ENCODE measurements around the gene EBF3. TPM values are rescaled to one million over a fixed set of nuclear protein-coding genes. Genes with fewer than 3 reads are reported as not detected.

EBF3 gene
- total RNA-seq, 1 donor, result 31.8 TPM

DNA sequence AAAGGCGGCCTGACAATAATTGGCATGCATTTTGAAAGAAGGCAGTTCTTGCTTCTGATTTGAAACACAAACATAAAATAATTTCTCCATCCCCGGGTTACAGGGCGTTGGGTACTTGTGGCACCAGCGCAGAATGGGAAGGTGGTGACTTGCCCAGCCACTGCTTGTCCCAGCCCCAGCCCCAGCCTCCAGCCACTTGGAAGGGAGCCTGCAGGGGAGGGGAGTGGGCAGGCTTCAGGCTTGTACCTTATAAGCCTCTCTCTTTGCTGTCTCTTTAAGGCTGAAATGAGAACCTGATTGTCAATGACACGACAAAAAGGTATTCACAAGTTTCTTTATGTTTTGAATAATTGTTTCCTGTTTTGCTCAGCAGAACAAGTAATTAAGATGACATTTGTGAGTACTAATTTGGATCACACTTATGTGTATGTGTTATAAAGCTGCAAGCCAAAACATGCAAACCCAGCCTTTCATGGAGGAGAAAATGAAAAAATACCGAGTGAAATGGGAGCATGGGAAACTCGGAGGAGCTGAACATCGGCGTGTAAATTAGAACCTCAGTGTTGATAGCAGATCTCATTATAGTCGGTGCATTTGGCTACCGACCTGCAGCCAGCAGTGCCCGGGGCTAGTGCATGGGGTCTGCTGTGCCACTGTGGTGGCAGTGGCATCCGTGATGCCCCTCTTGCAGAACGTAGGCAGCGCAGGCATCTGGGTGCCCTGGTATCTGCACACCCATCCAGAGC lies 129.9 kb downstream of the EBF3 start:
- Histone ChIP-seq H2AFZ (ENCODE audit: low read length) (no peak overlapping the region), H3K27ac (ENCODE audit: low read depth, low read length) (no peak overlapping the region), H4K20me1 (ENCODE audit: insufficient read depth, low read length) (no peaks in the 10 kb centered on the region), H3K79me2 (ENCODE audit: insufficient read depth, low read length) (no peaks in the 10 kb centered on the region), H3K36me3 (ENCODE audit: insufficient read depth, low read length) (peaks cover 17% of the 10 kb centered on the region), H3K4me1 (ENCODE audit: insufficient read depth, low read length) (no peaks in the 10 kb centered on the region), H3K9me3 (ENCODE audit: low read depth, low read length) (no peaks in the 10 kb centered on the region), H3K4me3 (ENCODE audit: insufficient read depth, low read length) (no peak overlapping the region), H3K27me3 (ENCODE audit: insufficient read depth, low read length) (no peaks in the 10 kb centered on the region), H3K4me2 (ENCODE audit: insufficient read depth, low read length) (no peak overlapping the region)
- TF ChIP-seq, protein P1, sequence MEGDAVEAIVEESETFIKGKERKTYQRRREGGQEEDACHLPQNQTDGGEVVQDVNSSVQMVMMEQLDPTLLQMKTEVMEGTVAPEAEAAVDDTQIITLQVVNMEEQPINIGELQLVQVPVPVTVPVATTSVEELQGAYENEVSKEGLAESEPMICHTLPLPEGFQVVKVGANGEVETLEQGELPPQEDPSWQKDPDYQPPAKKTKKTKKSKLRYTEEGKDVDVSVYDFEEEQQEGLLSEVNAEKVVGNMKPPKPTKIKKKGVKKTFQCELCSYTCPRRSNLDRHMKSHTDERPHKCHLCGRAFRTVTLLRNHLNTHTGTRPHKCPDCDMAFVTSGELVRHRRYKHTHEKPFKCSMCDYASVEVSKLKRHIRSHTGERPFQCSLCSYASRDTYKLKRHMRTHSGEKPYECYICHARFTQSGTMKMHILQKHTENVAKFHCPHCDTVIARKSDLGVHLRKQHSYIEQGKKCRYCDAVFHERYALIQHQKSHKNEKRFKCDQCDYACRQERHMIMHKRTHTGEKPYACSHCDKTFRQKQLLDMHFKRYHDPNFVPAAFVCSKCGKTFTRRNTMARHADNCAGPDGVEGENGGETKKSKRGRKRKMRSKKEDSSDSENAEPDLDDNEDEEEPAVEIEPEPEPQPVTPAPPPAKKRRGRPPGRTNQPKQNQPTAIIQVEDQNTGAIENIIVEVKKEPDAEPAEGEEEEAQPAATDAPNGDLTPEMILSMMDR (IDR thresholded peaks at IDR 0.05; ENCODE audit: extremely low read depth, low read depth, low read length), result no peak
- DNase-seq (ENCODE audit: insufficient read length, low spot score, missing footprints), result peak; percentile 64

DNA sequence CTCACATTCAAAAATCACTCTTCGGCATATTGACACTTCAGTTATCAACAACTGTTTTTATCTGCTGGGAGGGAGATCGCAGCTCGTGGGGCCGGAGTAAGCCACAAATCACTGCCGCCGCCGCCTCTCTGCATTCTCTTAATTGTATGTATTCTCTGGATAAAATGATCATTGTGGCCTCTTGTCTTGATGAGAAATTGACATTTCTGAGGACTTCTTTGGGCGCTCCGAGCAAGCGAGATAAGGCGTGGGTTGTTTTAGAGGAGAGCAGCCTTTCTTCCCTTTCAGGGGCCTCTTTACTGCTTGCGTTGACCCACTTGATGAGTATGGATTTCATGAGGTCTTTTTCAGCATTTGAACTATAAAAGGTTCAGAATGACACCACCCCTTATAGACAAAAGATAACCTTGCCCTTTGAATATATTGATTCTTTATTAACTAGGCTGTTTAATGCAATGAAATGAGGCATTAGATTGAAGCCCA lies 130.6 kb downstream of the EBF3 start:
- no peak overlapping the region for H2AFZ ChIP-seq (ENCODE audit: low read length)
- H3K4me3 ChIP-seq (ENCODE audit: insufficient read depth, low read length), result no peak overlapping the region
- TF ChIP-seq, protein P1 (IDR thresholded peaks at IDR 0.05; ENCODE audit: extremely low read depth, low read depth, low read length), result no peak
- H3K79me2 ChIP-seq (ENCODE audit: insufficient read depth, low read length), result no peaks in the 10 kb centered on the region
- no peak overlapping the region for H3K27ac ChIP-seq (ENCODE audit: low read depth, low read length)
- no peak for DNase-seq (ENCODE audit: insufficient read length, low spot score, missing footprints)
- H3K27me3 ChIP-seq (ENCODE audit: insufficient read depth, low read length), result no peaks in the 10 kb centered on the region
- no peak overlapping the region for H3K4me2 ChIP-seq (ENCODE audit: insufficient read depth, low read length)
- H4K20me1 ChIP-seq (ENCODE audit: insufficient read depth, low read length), result no peaks in the 10 kb centered on the region
- H3K9me3 ChIP-seq (ENCODE audit: low read depth, low read length), result no peaks in the 10 kb centered on the region
- peaks cover 10% of the 10 kb centered on the region for H3K36me3 ChIP-seq (ENCODE audit: insufficient read depth, low read length)
- no peaks in the 10 kb centered on the region for H3K4me1 ChIP-seq (ENCODE audit: insufficient read depth, low read length)

DNA sequence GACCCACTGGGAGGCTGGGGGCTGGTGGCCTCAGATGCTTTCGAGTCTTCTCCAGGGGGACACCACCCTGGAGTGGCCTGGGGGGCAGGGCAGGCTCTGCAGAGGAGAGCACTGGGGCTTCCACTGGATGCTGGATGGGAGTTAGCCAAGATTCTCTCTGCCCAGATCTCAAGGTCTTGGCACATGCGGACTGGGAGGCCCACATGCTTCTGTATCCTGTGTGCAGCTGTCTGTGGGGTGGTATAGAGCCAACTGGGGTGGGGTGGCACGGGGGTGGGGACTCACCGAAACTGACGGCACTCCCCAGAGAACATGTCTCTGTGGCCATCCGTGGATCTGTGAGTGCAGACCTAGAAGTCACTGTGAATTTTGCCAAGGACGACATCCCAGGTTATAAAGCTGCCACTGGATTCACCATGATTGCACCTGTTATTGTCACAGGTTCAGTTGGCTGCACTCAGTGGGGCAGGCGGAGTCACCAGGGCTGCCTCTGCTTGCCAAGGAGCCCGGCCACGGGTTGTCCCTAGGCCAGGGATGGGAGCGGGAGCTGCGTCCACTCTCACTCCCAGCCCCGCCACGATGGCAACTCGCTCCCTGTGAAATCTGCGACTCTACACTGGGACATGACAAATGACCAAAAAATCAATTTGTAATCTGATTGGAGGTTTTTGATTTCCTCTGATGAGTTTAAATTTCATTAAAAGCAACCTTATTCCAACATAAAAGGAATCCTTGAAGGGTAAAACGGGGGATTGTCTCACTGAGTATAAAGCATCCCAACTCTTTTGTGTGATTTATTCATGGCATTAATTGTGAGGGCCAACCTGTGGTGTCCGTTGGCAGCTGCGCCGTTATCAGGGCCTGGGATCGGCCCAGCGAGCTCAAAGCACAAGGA lies 131.3 kb downstream of the EBF3 start:
- Histone ChIP-seq H3K4me3 (ENCODE audit: insufficient read depth, low read length) (no peak overlapping the region), H4K20me1 (ENCODE audit: insufficient read depth, low read length) (no peaks in the 10 kb centered on the region), H3K4me2 (ENCODE audit: insufficient read depth, low read length) (no peak overlapping the region), H3K9me3 (ENCODE audit: low read depth, low read length) (no peaks in the 10 kb centered on the region), H2AFZ (ENCODE audit: low read length) (no peak overlapping the region), H3K79me2 (ENCODE audit: insufficient read depth, low read length) (no peaks in the 10 kb centered on the region), H3K27ac (ENCODE audit: low read depth, low read length) (no peak overlapping the region), H3K36me3 (ENCODE audit: insufficient read depth, low read length) (peaks cover 4% of the 10 kb centered on the region), H3K27me3 (ENCODE audit: insufficient read depth, low read length) (no peaks in the 10 kb centered on the region), H3K4me1 (ENCODE audit: insufficient read depth, low read length) (no peaks in the 10 kb centered on the region)
- TF ChIP-seq, protein P1 (IDR thresholded peaks at IDR 0.05; ENCODE audit: extremely low read depth, low read depth, low read length), result no peak
- no peak for DNase-seq (ENCODE audit: insufficient read length, low spot score, missing footprints)

DNA sequence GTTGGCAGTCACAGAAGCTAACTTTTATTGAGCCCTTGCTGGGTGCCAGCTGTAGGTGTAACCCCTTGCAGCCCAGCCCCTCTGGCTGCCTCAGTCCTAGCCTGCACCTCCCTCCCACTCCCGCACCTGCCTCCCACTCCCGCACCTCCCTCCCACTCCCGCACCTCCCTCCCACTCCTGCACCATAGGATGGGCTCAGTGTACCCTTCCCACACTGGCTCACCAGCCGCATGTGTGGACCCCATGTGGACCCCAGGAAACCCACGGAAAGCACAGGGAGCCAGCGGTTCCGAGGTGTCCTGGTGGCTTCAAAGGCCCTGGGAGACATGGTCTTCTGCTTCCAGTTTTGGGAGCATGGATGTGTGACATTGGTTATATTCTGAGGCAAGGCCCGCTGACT lies 132.9 kb downstream of the EBF3 start:
- H4K20me1 ChIP-seq (ENCODE audit: insufficient read depth, low read length), result no peaks in the 10 kb centered on the region
- no peak overlapping the region for H3K27ac ChIP-seq (ENCODE audit: low read depth, low read length)
- H3K27me3 ChIP-seq (ENCODE audit: insufficient read depth, low read length), result no peaks in the 10 kb centered on the region
- no peak for DNase-seq (ENCODE audit: insufficient read length, low spot score, missing footprints)
- no peaks in the 10 kb centered on the region for H3K36me3 ChIP-seq (ENCODE audit: insufficient read depth, low read length)
- H3K4me3 ChIP-seq (ENCODE audit: insufficient read depth, low read length), result no peak overlapping the region
- H2AFZ ChIP-seq (ENCODE audit: low read length), result no peak overlapping the region
- TF ChIP-seq, protein P1 (IDR thresholded peaks at IDR 0.05; ENCODE audit: extremely low read depth, low read depth, low read length), result no peak
- no peaks in the 10 kb centered on the region for H3K4me1 ChIP-seq (ENCODE audit: insufficient read depth, low read length)
- H3K9me3 ChIP-seq (ENCODE audit: low read depth, low read length), result no peaks in the 10 kb centered on the region
- H3K4me2 ChIP-seq (ENCODE audit: insufficient read depth, low read length), result no peak overlapping the region
- no peaks in the 10 kb centered on the region for H3K79me2 ChIP-seq (ENCODE audit: insufficient read depth, low read length)

Data from osteoblast (primary cell).